DMS153 (cell line): Measurements from ENCODE around the gene FKBP9.
"Not testable (repeated sequence)": the region's sequence is repeated elsewhere in the genome, so short reads cannot be mapped to it uniquely, and the experiment has no call there.

ENCODE experiments used
- DNase-seq: peaks from one replicate; lab custom pipeline; 2025; lab: John Stamatoyannopoulos, UW

Gene FKBP9

GRCh38 chr7:32948202-32948601, 9.0 kb upstream of the FKBP9 start:
- no peak for DNase-seq

GRCh38 chr7:32952876-32953275, 4.4 kb upstream of the FKBP9 start:
- DNase-seq: no peak

DNA sequence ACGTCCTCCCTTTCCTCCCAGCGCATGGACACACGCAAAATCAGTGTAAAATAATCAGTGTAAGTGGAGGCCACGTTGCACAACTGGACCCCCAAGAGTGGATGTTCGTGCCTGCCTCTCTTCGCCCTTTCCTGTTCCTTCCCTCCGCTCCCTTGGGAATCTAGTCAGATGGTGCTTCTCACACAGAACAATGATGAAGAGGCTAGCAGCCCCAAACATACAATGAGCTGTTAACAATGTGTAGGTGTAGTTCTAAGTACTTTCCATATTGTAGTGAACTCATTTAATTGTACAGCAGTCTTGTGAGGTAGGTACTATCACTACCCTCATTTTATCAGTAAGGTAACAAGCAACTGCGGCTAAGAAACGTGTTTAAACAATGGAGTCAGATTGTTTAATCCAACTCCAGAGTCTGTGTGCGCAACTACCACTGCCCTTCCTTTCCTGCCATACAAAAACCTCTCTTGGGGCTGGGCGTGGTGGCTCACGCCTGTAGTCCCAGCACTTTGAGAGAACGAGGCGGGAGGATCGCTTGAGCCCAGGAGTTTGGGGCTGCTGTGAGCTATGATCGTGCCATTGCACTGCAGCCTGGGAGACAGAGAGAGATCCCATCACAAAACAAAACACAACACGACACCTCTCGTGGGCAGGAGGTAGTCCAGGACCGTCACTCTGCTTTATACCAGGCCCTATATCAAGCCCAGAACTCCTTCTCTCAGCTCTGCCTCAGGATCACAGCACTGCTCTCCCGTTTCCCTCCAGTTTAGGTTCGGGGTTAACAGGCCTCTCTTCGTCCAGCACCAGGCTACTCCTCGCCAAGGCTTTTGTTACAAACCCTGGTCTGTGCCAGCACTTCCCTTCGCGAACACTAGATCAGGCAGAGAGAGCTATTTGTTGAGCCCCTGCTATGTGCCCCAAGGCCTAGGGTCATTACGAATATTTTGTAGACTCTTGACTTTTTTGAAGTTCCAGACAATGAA, 1.1 kb downstream of the FKBP9 start:
- DNase-seq: peak; percentile 52

GRCh38 chr7:32963880-32964301, 6.7 kb downstream of the FKBP9 start:
- not testable (repeated sequence) for DNase-seq

GRCh38 chr7:32964461-32965159, 7.4 kb downstream of the FKBP9 start:
- DNase-seq: not testable (repeated sequence)

DNA sequence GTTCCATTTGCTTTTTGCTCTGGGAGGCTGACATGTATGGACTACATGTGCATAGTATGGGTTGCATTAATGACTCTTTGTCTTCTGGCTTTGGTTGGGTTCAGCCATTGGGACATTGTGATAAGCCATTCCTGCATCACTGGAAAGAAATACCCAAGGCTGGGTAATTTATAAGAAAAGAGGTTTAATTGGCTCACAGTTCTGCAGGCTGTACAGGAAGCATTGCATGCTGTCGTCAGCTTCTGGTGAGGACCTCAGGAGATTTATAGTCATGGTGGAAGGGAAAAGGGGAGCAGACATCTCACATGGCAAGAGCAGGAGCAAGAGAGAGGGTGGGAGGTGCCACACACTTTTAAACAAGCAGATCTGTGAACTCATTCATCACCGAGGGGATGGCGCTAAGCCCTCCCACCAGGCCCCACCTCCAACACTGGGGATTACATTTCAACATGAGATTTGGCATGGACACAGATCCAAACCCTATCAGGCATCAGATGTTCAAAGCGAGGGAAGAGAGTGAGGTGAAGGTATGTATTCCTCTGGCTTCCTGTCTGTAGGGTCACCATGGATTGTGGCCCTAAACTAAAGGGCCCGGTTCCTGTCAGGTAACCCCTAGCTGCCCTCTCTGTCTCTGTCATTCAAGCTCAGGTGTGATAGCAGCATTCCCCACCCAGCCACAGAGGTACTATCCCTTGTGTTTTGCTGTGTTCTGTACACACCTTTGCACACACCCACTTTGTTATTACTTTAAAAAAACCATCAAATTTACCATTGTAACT, 9.4 kb downstream of the FKBP9 start:
- DNase-seq: not testable (repeated sequence)

DNA sequence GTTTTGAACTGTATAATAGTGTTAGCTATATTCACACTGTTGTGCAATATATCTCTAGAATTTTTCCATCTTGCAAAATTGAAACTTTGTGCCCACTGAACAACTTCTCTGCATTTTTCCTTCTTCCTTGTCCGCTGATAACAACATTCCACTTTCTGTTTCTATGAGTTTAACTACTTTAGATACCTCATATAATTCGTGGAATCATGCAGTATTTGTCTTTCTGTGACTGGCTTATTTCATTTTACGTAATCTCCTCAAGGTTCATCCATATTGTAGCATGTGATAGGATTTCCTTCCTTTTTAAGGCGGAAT, 10.0 kb downstream of the FKBP9 start:
- not testable (repeated sequence) for DNase-seq

GRCh38 chr7:32971967-32972366, 14.7 kb downstream of the FKBP9 start:
- not testable (repeated sequence) for DNase-seq

DNA sequence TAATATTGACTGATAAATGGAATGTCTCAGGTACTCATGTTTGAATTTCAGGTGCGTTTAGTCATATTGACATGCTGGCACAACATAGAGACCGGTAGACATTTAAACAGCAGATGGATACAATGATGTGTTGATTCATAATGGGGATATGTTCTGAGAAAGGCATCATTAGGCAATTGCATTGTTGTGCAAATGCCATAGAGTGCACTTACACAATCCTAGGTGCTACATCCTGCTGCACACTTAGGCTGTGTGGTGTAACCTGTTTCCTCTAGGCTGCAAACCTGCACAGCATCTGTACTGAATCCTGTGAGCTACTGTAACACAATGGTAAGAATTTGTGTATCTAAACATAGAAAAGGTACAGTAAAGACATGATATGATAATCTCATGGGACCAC, 19.9 kb downstream of the FKBP9 start:
- not testable (repeated sequence) for DNase-seq

- DNase-seq: not testable (repeated sequence)
These were observed 22.0 kb downstream of the FKBP9 start for GRCh38 chr7:32979246-32979645.

DNA sequence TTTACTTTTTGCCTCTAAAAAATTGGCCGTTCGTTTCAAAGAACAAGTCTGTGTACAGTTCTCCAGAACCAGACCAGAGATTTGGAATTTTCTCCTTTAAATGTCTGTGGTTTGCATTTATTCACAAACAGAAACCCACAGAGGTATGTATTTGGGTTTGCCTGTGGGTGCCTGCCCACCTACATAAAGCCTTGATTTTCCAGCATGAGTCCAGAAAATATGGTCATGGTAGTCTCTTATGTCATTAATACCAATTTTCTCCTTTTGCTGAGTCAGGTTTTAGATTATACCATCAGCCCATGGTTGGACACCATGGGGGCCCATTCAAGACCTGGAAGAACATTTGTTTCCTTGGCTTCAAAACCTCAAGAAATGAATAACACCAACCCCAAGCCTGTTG, 22.7 kb downstream of the FKBP9 start:
- DNase-seq: not testable (repeated sequence)

DNA sequence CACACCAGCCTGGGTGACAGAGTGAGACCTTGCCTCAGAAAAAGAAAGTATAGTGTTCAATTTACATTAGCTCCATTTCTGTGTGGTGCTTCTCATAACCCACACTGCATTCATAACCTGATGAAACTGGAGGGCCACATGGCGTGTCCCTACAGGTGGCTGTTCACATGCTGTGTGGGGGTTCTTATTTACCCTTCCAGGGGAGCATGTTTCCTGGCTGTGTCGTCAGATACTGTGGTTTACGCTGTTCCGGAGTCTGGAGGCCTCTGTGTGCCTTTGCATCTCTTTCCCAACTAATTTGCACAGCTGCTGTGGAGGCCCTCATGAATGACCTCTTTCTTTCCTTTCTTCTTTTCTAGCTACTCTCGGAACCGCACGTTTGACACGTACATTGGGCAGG, 30.9 kb downstream of the FKBP9 start:
- not testable (repeated sequence) for DNase-seq

DNA sequence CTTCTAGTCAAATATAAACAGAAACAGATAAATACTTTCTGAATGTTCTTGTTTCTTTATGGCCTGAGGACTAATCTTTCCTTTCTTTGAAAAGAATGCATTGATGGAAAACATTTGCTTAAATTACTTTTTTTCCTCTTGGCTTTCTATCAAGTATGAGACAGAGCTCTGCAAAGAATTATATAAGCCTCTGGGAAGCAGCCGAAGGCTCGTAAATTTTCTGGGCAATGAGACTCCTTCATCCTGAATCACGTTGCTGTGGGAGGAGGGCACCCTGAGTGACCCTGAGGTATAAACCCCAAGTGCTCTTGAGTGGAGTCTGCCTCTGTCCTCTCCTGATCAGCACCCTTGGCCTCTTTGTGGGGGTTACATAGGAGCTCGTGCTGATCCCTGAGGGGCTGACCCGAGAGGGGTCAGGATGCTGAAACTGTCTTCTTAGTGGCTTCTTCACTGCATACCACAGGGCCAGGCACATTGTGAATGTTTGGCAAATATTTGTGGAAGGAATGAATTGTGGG, 33.9 kb downstream of the FKBP9 start:
- DNase-seq: not testable (repeated sequence)

GRCh38 chr7:32991975-32992700, 34.9 kb downstream of the FKBP9 start:
- DNase-seq: not testable (repeated sequence)

DNA sequence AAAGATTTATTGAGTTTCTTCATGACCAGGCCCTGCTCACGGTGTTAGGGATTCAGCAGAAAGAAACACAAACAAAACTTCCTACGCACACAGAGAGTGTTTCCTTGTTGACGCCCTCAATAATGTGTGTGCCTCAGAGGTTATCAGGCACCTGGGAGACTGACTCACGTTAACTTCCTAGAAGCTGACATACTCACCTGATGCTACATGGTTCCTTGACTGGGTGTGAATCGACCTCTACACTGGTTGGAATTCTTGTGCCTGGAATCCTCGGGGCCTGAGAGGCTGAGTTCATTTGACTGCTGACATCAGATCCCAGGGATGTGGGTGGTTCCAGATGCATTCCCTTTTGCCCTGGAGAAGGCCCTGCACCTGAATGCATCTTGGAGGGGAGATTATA, 35.5 kb downstream of the FKBP9 start:
- not testable (repeated sequence) for DNase-seq

GRCh38 chr7:32997956-32998355, 40.7 kb downstream of the FKBP9 start:
- not testable (repeated sequence) for DNase-seq

- DNase-seq: peak; percentile 80
These were observed 41.3 kb downstream of the FKBP9 start for GRCh38 chr7:32998361-32999171.

- DNase-seq: not testable (repeated sequence)
These were observed 42.1 kb downstream of the FKBP9 start for GRCh38 chr7:32999380-32999779.

- not testable (repeated sequence) for DNase-seq
These were observed 45.9 kb downstream of the FKBP9 start for GRCh38 chr7:33003111-33003510.

DNA sequence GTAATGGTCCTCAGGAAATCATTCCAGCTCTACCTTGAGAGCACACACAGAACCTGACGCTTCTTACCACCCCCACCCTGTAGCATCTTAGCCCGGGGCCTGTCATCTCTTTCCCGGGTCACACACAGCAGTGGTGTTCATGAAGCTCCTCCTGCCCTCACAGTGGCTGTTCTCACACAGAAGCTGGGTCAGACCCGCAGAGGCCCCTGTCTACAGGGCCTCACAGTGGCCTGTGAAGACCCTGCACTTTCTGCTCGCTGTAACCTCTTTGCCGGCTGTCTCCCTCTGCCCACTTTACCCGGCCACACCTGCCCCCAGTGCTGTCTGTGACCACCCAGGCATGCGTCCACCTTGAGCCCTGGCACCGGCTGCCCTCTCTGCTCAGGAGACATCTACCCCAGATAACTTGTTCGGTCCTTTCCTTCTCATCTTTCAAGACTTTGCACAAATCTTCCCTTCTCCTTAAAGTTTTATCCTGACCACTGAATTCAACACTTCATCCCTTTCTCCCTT, 46.9 kb downstream of the FKBP9 start:
- DNase-seq: not testable (repeated sequence)
